HG02884 (cell line): ENCODE data around the gene LYST.
A peak's percentile ranks its signal among the peaks of the same experiment; 100 is the strongest.
"Not testable (repeated sequence)": the region's sequence is repeated elsewhere in the genome, so short reads cannot be mapped to it uniquely, and the experiment has no call there.

Experiments used
- ATAC-seq: cut with Tn5 transposase; IDR thresholded peaks from one replicate; pipeline ENCODE4 v1.9.1; 2021; ENCODE audit warnings: mild to moderate bottlenecking, moderate library complexity; ENCODE audit not compliant: unreplicated experiment

LYST gene

GRCh38 chr1:235863699-235864093 is 3.0 kb downstream of the LYST start:
- ATAC-seq: no peak

GRCh38 chr1:235861857-235862256 is 4.8 kb downstream of the LYST start:
- no peak for ATAC-seq

GRCh38 chr1:235860829-235861228 is 5.9 kb downstream of the LYST start:
- no peak for ATAC-seq

GRCh38 chr1:235859789-235860188 is 6.9 kb downstream of the LYST start:
- ATAC-seq: no peak

- no peak for ATAC-seq
These were observed 7.9 kb downstream of the LYST start for GRCh38 chr1:235858766-235859165.

GRCh38 chr1:235857756-235858155 is 8.9 kb downstream of the LYST start:
- ATAC-seq: no peak

- ATAC-seq: peak; percentile 44
These were observed 10.8 kb downstream of the LYST start for GRCh38 chr1:235855811-235856429.

GRCh38 chr1:235854347-235854746 is 12.4 kb downstream of the LYST start:
- ATAC-seq: peak; percentile 60

GRCh38 chr1:235853653-235854052 is 13.1 kb downstream of the LYST start:
- no peak for ATAC-seq

GRCh38 chr1:235852887-235853286 is 13.8 kb downstream of the LYST start:
- ATAC-seq: no peak

GRCh38 chr1:235851939-235852338 is 14.8 kb downstream of the LYST start:
- no peak for ATAC-seq

GRCh38 chr1:235848251-235848650 is 18.5 kb downstream of the LYST start:
- ATAC-seq: not testable (repeated sequence)

GRCh38 chr1:235845656-235846107 is 21.0 kb downstream of the LYST start:
- ATAC-seq: not testable (repeated sequence)

GRCh38 chr1:235844776-235845175 is 21.9 kb downstream of the LYST start:
- no peak for ATAC-seq

- peak; percentile 58 for ATAC-seq
These were observed 23.2 kb downstream of the LYST start for GRCh38 chr1:235843461-235843961.

GRCh38 chr1:235841938-235842545 is 24.7 kb downstream of the LYST start:
- ATAC-seq: peak; percentile 72

GRCh38 chr1:235838021-235838420 is 28.7 kb downstream of the LYST start:
- no peak for ATAC-seq

GRCh38 chr1:235835226-235835625 is 31.5 kb downstream of the LYST start:
- no peak for ATAC-seq

GRCh38 chr1:235834620-235835019 is 32.1 kb downstream of the LYST start:
- ATAC-seq: no peak

- no peak for ATAC-seq
These were observed 34.7 kb downstream of the LYST start for GRCh38 chr1:235832011-235832410.

- peak; percentile 98 for ATAC-seq
These were observed 35.6 kb downstream of the LYST start for GRCh38 chr1:235831148-235831547.

- no peak for ATAC-seq
These were observed 40.4 kb downstream of the LYST start for GRCh38 chr1:235826102-235826854.
